Endothelial cell of hepatic sinusoid (primary cell): ENCODE results near the gene CPT1B.
"Not testable (repeated sequence)": the region's sequence is repeated elsewhere in the genome, so short reads cannot be mapped to it uniquely, and the experiment has no call there.

Experiments
- in situ Hi-C: cut with HindIII; loops from 2 replicates; pipeline ENCODE4 v1.10.0; 2017; ENCODE audit warnings: low sequenced_read_pairs

CPT1B gene

GRCh38 chr22:50610041-50610451, 31.8 kb upstream of the CPT1B start:
- in situ Hi-C loops: no loop called here

GRCh38 chr22:50609599-50609998, 31.4 kb upstream of the CPT1B start:
- in situ Hi-C loops: no loop called here

- in situ Hi-C loops: no loop called here
Measured at GRCh38 chr22:50608996-50609395, 30.8 kb upstream of the CPT1B start.

GRCh38 chr22:50608058-50608840, 30.0 kb upstream of the CPT1B start:
- in situ Hi-C loops: not testable (repeated sequence)

- in situ Hi-C loops: no loop called here
Measured at GRCh38 chr22:50607659-50608020, 29.4 kb upstream of the CPT1B start.

- in situ Hi-C loops: no loop called here
Measured at GRCh38 chr22:50606946-50607658, 28.9 kb upstream of the CPT1B start.

- in situ Hi-C loops: no loop called here
Measured at GRCh38 chr22:50606165-50606945, 28.1 kb upstream of the CPT1B start.

GRCh38 chr22:50605613-50606074, 27.4 kb upstream of the CPT1B start:
- in situ Hi-C loops: no loop called here

- in situ Hi-C loops: no loop called here
Measured at GRCh38 chr22:50605002-50605612, 26.9 kb upstream of the CPT1B start.

GRCh38 chr22:50604256-50605001, 26.2 kb upstream of the CPT1B start:
- in situ Hi-C loops: no loop called here

- in situ Hi-C loops: no loop called here
Measured at GRCh38 chr22:50603511-50604255, 25.5 kb upstream of the CPT1B start.

- in situ Hi-C loops: no loop called here
Measured at GRCh38 chr22:50602338-50602700, 24.1 kb upstream of the CPT1B start.

- in situ Hi-C loops: no loop called here
Measured at GRCh38 chr22:50601669-50602337, 23.6 kb upstream of the CPT1B start.

- in situ Hi-C loops: no loop called here
Measured at GRCh38 chr22:50600967-50601668, 22.9 kb upstream of the CPT1B start.

GRCh38 chr22:50600538-50600937, 22.3 kb upstream of the CPT1B start, which contains the start of gene MAPK8IP2:
MAPK8IP2 (plus strand) TSS chr22:50600793; CDS start chr22:50600819, 26 bp downstream.
- in situ Hi-C loops: no loop called here

GRCh38 chr22:50599816-50600455, 21.7 kb upstream of the CPT1B start:
- in situ Hi-C loops: no loop called here

- in situ Hi-C loops: no loop called here
Measured at GRCh38 chr22:50597097-50597496, 18.9 kb upstream of the CPT1B start.

- in situ Hi-C loops: no loop called here
Measured at GRCh38 chr22:50595189-50595588, 17.0 kb upstream of the CPT1B start.
